HEK293T (cell line): ENCODE results near the gene SYNGR4.
"Not testable (repeated sequence)": the region's sequence is repeated elsewhere in the genome, so short reads cannot be mapped to it uniquely, and the experiment has no call there.

Source experiments
- CTCF ChIA-PET: fragments of 350-600 bp; formaldehyde crosslinking; extraction: SDS; loops from one replicate; lab custom pipeline; 2021; ENCODE audit warnings: antibody characterized with exemption, inconsistent platforms; lab: Yijun Ruan, JAX
- POLR2A ChIA-PET: fragments of 350-600 bp; formaldehyde crosslinking; extraction: SDS; loops from one replicate; lab custom pipeline; 2020; ENCODE audit warnings: antibody characterized with exemption, inconsistent platforms; lab: Yijun Ruan, JAX
- DNase-seq: peaks from one replicate; pipeline ENCODE4 v3.0.0; 2012; ENCODE audit warnings: mixed read lengths; ENCODE audit errors: extremely low spot score
- ARNT ChIP-seq: fragments of 450-650 bp; IDR thresholded peaks from 2 replicates; pipeline ENCODE4 v1.6.1; 2017; ENCODE audit warnings: mild to moderate bottlenecking
- BHLHE40 ChIP-seq: fragments of 450-650 bp; IDR thresholded peaks from 2 replicates; pipeline ENCODE4 v1.6.1; 2016; ENCODE audit warnings: mild to moderate bottlenecking, moderate library complexity, borderline replicate concordance
- CTBP1 ChIP-seq: fragments of 450-650 bp; IDR thresholded peaks from 2 replicates; pipeline ENCODE4 v1.6.1; 2016; ENCODE audit warnings: borderline replicate concordance
- ELF4 ChIP-seq: fragments of 450-650 bp; IDR thresholded peaks from 2 replicates; pipeline ENCODE4 v1.6.1; 2017; ENCODE audit warnings: antibody characterized with exemption
- FOXA1 ChIP-seq: fragments of 450-650 bp; IDR thresholded peaks from 2 replicates; pipeline ENCODE4 v1.6.1; 2016; ENCODE audit warnings: mild to moderate bottlenecking
- FOXK2 ChIP-seq: fragments of 450-650 bp; IDR thresholded peaks from 2 replicates; pipeline ENCODE4 v1.6.1; 2016; ENCODE audit warnings: mild to moderate bottlenecking
- FOXM1 ChIP-seq: fragments of 450-650 bp; IDR thresholded peaks from 2 replicates; pipeline ENCODE4 v1.6.1; 2017; ENCODE audit warnings: mild to moderate bottlenecking, borderline replicate concordance
- HDGF ChIP-seq: fragments of 450-650 bp; IDR thresholded peaks from 2 replicates; pipeline ENCODE4 v1.6.1; 2017; ENCODE audit warnings: antibody characterized with exemption, borderline replicate concordance
- L3MBTL2 ChIP-seq: fragments of 450-650 bp; conservative IDR thresholded peaks from 2 replicates; pipeline ENCODE4 v1.6.1; 2016; ENCODE audit warnings: mild to moderate bottlenecking
- LEF1 ChIP-seq: fragments of 450-650 bp; IDR thresholded peaks from 2 replicates; pipeline ENCODE4 v1.6.1; 2017; ENCODE audit warnings: mild to moderate bottlenecking, borderline replicate concordance
- NFRKB ChIP-seq: fragments of 450-650 bp; IDR thresholded peaks from 2 replicates; pipeline ENCODE4 v1.6.1; 2016; ENCODE audit warnings: mild to moderate bottlenecking, moderate library complexity
- SP1 ChIP-seq: fragments of 450-650 bp; IDR thresholded peaks from 2 replicates; pipeline ENCODE4 v1.6.1; 2017
- SUZ12 ChIP-seq: fragments of 450-650 bp; IDR thresholded peaks from 2 replicates; pipeline ENCODE4 v1.6.1; 2016; ENCODE audit warnings: mild to moderate bottlenecking
- TARDBP ChIP-seq: fragments of 450-650 bp; IDR thresholded peaks from 2 replicates; pipeline ENCODE4 v1.6.1; 2016
- ZNF384 ChIP-seq: fragments of 450-650 bp; IDR thresholded peaks from 2 replicates; pipeline ENCODE4 v1.6.1; 2016
- TF ChIP-seq, protein P1 (sequence below): fragments of 450-650 bp; IDR thresholded peaks from 2 replicates; pipeline ENCODE4 v1.6.1; 2016

Gene SYNGR4

DNA sequence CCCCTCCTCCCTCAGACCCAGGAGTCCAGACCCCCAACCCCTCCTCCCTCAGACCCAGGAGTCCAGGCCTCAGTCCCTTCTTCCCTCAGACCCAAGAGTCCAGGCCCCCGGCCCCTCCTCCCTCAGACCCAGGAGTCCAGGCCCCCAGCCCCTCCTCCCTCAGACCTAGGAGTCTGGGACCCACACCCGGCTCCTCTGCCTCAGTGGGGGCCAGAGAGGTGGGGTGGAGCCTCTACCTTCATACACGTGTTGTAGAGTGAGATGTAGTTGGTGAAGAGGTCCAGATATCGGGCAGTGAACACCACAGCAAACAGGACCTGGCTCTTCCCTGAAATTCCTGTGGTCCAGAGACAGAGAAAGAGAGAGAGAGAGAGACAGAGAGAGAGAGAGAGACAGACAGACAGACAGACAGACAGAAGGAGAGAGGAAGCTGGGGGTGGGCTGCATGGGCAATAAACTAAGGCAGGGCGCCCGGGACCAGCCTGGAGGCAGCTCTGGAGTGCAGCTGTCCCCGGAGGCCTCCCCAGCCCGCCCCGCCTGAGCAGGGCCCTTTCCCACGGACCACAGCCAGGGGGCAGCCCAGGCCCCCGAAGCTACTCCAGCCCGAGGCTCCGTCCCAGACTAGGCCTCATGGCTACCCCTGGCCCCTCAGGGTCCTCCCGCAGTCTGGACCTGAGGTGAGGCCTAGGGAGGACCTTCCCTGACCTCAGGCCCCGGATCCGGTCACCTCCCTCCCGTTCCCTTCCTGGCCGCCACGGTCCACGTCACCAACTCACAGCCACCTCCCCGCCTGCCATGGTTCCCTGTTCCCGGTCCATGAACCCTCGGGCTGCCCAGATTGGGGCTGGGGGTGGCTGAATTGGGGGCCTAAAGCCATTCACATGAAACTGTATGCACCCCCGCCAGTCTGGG is 26.3 kb downstream of the SYNGR4 start:
- DNase-seq = peak; percentile 69
- TF ChIP-seq FOXA1 (no peak), FOXK2 (no peak), LEF1 (no peak), SP1 (no peak), ARNT (no peak), CTBP1 (no peak), FOXM1 (no peak)
- TF ChIP-seq, protein P1, sequence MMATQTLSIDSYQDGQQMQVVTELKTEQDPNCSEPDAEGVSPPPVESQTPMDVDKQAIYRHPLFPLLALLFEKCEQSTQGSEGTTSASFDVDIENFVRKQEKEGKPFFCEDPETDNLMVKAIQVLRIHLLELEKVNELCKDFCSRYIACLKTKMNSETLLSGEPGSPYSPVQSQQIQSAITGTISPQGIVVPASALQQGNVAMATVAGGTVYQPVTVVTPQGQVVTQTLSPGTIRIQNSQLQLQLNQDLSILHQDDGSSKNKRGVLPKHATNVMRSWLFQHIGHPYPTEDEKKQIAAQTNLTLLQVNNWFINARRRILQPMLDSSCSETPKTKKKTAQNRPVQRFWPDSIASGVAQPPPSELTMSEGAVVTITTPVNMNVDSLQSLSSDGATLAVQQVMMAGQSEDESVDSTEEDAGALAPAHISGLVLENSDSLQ = no peak
- CTCF ChIA-PET = interaction anchor here (0.6 to 1.9 kb wide), 9 partner anchors 10 to 193 kb away, joined by 3 to 10 read pairs (median 3); partner anchors contain the start of genes GRWD1, SYNGR4 and TMEM143
- POLR2A ChIA-PET = interaction anchor here (0.6 to 2.1 kb wide), 13 partner anchors 9 to 229 kb away, joined by 3 to 31 read pairs (median 4); partner anchors contain the start of genes RPL18, SPHK2, SYNGR4 and TMEM143

GRCh38 chr19:48391100-48392005 is 27.2 kb downstream of the SYNGR4 start, which contains the start of gene KDELR1:
TSS of gene KDELR1 (minus strand) at chr19:48391551. CDS start at chr19:48391358, 193 bp downstream.
- ChIA-PET CTCF (interaction anchor here (0.6 to 1.9 kb wide), 13 partner anchors 9 to 193 kb away, joined by 3 to 10 read pairs (median 3); partner anchors contain the start of genes GRWD1, SYNGR4 and TMEM143), POLR2A (interaction anchor here (0.8 to 2.1 kb wide), 16 partner anchors 8 to 228 kb away, joined by 3 to 31 read pairs (median 4); partner anchors contain the start of genes RPL18, SPHK2, SYNGR4 and TMEM143)
- peak; percentile 92 for DNase-seq
- TF ChIP-seq ZNF384 (no peak), LEF1 (no peak), SUZ12 (no peak), FOXM1 (no peak), HDGF (no peak), FOXK2 (no peak), BHLHE40 (no peak), L3MBTL2 (no peak), SP1 (no peak)
- TF ChIP-seq, protein P1 = no peak

DNA sequence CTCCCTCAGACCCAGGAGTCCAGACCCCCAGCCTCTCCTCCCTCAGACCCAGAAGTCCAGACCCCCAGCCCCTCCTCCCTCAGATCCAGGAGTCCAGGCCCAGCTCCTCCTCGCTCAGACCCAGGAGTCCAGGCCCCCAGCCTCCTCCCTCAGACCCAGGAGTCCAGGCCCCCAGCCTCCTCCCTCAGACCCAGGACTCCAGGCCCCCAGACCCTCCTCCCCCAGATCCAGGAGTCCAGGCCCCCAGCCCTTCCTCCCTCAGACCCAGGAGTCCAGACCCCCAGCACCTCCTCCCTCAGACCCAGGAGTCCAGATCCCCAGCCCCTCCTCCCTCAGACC is 27.8 kb downstream of the SYNGR4 start:
- ChIA-PET POLR2A (interaction anchor here (0.8 to 2.1 kb wide), 13 partner anchors 8 to 195 kb away, joined by 3 to 31 read pairs (median 4); partner anchors contain the start of genes SYNGR4 and TMEM143), CTCF (interaction anchor here (0.8 to 1.9 kb wide), 8 partner anchors 8 to 53 kb away, joined by 3 to 10 read pairs (median 4); partner anchors contain the start of gene GRWD1)
- DNase-seq = not testable (repeated sequence)

DNA sequence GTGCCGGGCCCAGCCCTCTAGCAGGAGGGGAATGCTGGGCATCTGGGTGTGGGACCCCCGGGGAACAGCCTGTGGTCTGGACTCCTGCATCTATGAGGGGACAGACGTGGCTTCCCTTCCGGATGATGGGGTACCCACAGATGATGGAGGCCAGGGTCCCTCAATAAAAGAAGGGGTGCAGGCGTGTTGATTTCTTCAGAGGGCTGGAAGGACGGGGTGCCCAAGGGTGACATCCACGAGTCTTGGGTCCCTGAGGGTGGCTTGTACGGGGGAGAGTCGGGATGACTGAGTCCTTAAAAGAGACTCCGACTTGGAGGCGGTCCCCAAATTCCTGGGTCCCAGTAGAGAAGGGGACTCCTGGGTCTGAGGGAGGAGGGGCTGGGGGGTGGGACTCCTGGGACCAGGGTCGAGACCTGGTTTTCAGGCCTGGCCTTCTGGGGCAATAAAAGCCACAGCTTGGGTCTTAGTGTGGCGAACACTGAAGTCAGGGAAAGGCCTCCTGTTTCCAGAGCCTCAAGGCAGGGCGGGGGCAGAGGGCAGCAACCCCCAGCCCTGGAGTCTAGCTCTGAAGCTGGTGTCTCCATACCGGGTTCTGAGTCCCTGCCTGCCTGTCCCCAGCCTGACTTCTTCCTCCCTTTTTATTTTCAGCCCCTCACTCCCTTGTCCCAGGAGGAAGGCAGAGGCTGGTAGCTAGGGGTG is 28.8 kb downstream of the SYNGR4 start:
- DNase-seq = no peak
- ChIA-PET CTCF (interaction anchor here (1.0 kb wide), 1 partner anchor 11 kb away, joined by 3 read pairs; no protein-coding TSS in a partner anchor), POLR2A (interaction anchor here (0.6 to 1.5 kb wide), 3 partner anchors 30 to 53 kb away, joined by 3 to 7 read pairs (median 4); partner anchors contain the start of gene GRWD1)
- TF ChIP-seq L3MBTL2 (no peak), ELF4 (no peak), BHLHE40 (no peak), FOXK2 (no peak), HDGF (no peak), LEF1 (no peak), CTBP1 (no peak), NFRKB (no peak), ARNT (no peak), FOXA1 (no peak), TARDBP (no peak), SUZ12 (no peak)

DNA sequence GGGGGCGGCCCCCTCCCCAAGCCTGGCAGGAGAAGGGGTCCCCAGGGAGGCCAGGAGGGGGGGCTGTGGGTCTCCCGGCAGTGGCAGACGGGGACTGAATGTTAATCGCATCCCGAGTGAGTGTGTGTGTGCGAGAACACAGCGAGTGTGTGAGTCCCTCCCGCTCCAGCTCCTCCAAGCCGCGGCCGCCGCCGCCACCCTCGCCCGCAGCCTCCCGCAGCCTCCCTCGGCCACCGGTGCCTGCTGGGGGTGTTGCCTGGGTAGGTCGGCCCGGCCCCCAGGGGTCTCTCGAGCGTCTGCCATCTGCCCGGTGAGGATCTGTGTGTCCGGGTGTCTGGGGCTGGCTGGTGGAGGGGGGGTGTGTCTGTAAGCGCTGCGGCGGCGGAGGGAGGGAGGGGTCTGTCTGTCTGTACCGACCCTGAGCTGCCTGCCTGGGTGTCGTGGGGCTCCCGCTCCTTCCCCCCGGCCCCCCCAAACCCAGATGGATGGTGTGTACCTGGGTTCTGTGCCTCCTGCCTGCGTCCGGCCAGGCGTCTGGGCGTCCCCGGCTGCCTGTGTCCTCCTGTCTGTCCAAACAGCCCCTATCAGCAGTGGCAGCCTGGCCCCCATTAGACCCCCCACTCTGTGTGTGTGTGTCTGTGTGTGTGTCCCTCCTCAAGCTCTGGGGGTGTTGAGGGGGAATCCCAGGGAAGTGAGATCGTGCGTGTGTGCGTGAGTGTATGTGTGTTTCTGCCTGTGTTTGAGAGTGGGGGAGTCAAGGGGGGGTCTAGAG is 29.6 kb downstream of the SYNGR4 start, which contains the start of gene GRIN2D:
Gene GRIN2D (plus strand): TSS at position 110 of the 772 bp plus-strand sequence. CDS start 4,725 bp downstream, outside the sequence.
- no peak for TF ChIP-seq ZNF384
- TF ChIP-seq, protein P1 = no peak
- no peak for TF ChIP-seq FOXA1
- peak; percentile 46 for DNase-seq
- ChIA-PET POLR2A (interaction anchor here (0.6 to 1.5 kb wide), 5 partner anchors 13 to 55 kb away, joined by 3 to 7 read pairs (median 3); partner anchors contain the start of gene GRWD1), CTCF (interaction anchor here (1.0 kb wide), 1 partner anchor 10 kb away, joined by 3 read pairs; no protein-coding TSS in a partner anchor)
